Suprapubic skin (tissue), 4 donors: Measurements from ENCODE around the gene NPLOC4.

Experiments used
- CTCF ChIP-seq, 2 donors: fragments of 200-600 bp in 1 of 2; fragments of 450-650 bp in 1 of 2; sonication (generic) in 1 of 2; IDR thresholded peaks; one replicate each; pipeline ENCODE4 v1.5.1; 2016 to 2019; ENCODE audit warnings: antibody characterized with exemption in 2 of 2, mild to moderate bottlenecking in 1 of 2, moderate library complexity in 1 of 2
- EP300 ChIP-seq: sonication (generic); formaldehyde crosslinking; IDR thresholded peaks from one replicate; pipeline ENCODE4 v1.6.1; 2017; ENCODE audit warnings: antibody characterized with exemption
- POLR2A ChIP-seq, 2 donors: fragments of 450-650 bp; IDR thresholded peaks; one replicate each; pipeline ENCODE4 v1.6.1; 2017; ENCODE audit warnings: antibody characterized with exemption in 2 of 2, mild to moderate bottlenecking in 2 of 2, moderate library complexity in 2 of 2
- POLR2AphosphoS5 ChIP-seq, 3 donors: sonication (generic); formaldehyde crosslinking; IDR thresholded peaks; one replicate each; pipeline ENCODE4 v1.6.1; 2017; ENCODE audit warnings: antibody characterized with exemption in 3 of 3

- TF ChIP-seq POLR2A (IDR thresholded peaks at IDR 0.05) = no peak
- TF ChIP-seq EP300 = no peak
- TF ChIP-seq CTCF (IDR thresholded peaks at IDR 0.05) = no peak
- no peak for TF ChIP-seq POLR2AphosphoS5 (IDR thresholded peaks at IDR 0.05)
Observed at GRCh38 chr17:81591971-81592370, 44.9 kb downstream of the NPLOC4 start.
